ENCODE measurements around the gene COL24A1.

GRCh38 chr1:86159800-86160199 lies 3.2 kb upstream of the COL24A1 start:
- no peak for TF ChIP-seq CTCF (IDR thresholded peaks at IDR 0.05)
- no peak for TF ChIP-seq EP300 (IDR thresholded peaks at IDR 0.05)
- TF ChIP-seq POLR2AphosphoS5 (IDR thresholded peaks at IDR 0.05), result no peak
